IPS-15b (cell line): Measurements from ENCODE around the gene EEFSEC.

Experiments used
- H3K27me3 ChIP-seq: one replicate; pipeline ENCODE4 v1.6.1; 2013; ENCODE audit warnings: low read length; ENCODE audit not compliant: control insufficient read depth, insufficient read depth
- H3K36me3 ChIP-seq: one replicate; pipeline ENCODE4 v1.6.1; 2013; ENCODE audit warnings: low read length; ENCODE audit not compliant: control insufficient read depth, insufficient read depth
- H3K4me1 ChIP-seq: one replicate; pipeline ENCODE4 v1.6.1; 2013; ENCODE audit warnings: mild to moderate bottlenecking, low read length; ENCODE audit not compliant: control insufficient read depth, insufficient read depth
- H3K4me3 ChIP-seq: one replicate; pipeline ENCODE4 v1.5.1; 2013; ENCODE audit warnings: low read depth, low read length
- H3K9ac ChIP-seq: one replicate; pipeline ENCODE4 v1.6.1; 2013; ENCODE audit warnings: low read depth, mild to moderate bottlenecking, low read length
- H3K9me3 ChIP-seq: one replicate; pipeline ENCODE4 v1.6.1; 2013; ENCODE audit warnings: mild to moderate bottlenecking, low read length; ENCODE audit not compliant: control insufficient read depth, insufficient read depth

Gene EEFSEC

DNA sequence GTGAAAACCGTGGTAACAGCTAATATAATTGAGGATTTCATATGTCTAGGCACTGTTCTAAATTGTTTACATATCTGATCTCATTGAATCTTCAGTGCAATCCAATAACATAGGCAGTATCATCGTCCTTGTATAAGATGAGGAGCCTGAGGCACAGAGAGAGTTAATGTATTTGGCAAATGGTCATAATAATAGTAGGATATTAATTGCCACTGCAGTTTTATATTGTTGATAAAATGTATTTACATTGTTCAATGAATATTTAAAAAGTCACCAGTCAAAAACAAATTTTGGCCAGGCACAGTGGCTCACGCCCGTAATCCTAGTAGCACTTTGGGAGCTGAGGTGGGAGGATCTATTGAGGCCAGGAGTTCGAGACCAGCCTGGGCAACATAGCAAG, 88.5 kb downstream of the EEFSEC start:
- Histone ChIP-seq H3K36me3 (no peaks in the 10 kb centered on the region), H3K9me3 (no peaks in the 10 kb centered on the region), H3K9ac (no peak overlapping the region), H3K4me3 (no peak overlapping the region), H3K27me3 (no peaks in the 10 kb centered on the region), H3K4me1 (no peaks in the 10 kb centered on the region)

DNA sequence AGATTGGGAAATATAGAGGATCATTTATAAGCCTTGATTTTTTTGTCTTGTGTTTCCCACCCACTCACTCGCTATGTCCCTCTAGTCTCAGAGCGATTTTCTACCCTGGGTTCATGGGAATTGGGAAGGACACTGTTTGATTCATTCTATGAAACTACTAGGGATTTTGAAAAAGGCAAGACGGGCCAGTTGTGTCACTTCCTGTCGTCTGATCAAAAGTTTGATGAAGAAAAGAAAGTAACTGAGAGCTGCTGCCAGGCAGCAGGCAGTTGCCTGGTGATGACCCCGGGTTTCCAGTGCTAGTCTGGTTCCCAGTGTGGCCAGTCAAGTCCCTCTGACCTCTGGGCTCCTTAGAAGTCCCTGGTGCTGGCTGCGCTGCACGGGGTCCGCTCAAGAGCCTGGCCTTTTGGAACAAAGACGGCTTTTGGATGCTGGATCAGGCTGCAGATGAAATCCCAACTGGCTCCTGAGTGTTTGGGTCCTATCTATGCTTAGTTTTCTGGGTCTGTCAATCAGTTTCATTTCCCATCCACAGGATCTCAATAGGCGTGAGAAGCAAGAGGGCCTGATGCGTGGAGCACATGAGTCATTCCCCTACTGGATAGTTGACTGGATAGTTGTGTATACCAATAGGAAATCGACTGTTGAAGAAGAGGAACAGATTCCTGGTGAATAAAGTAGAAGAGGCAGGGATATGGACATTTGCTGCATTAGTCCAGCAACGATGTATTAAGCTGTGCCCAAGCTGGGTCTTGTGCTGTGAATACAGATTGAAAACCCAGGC, 89.7 kb downstream of the EEFSEC start:
- no peaks in the 10 kb centered on the region for H3K4me1 ChIP-seq
- no peaks in the 10 kb centered on the region for H3K9me3 ChIP-seq
- no peak overlapping the region for H3K4me3 ChIP-seq
- H3K27me3 ChIP-seq, result no peaks in the 10 kb centered on the region
- no peak overlapping the region for H3K9ac ChIP-seq
- no peaks in the 10 kb centered on the region for H3K36me3 ChIP-seq

DNA sequence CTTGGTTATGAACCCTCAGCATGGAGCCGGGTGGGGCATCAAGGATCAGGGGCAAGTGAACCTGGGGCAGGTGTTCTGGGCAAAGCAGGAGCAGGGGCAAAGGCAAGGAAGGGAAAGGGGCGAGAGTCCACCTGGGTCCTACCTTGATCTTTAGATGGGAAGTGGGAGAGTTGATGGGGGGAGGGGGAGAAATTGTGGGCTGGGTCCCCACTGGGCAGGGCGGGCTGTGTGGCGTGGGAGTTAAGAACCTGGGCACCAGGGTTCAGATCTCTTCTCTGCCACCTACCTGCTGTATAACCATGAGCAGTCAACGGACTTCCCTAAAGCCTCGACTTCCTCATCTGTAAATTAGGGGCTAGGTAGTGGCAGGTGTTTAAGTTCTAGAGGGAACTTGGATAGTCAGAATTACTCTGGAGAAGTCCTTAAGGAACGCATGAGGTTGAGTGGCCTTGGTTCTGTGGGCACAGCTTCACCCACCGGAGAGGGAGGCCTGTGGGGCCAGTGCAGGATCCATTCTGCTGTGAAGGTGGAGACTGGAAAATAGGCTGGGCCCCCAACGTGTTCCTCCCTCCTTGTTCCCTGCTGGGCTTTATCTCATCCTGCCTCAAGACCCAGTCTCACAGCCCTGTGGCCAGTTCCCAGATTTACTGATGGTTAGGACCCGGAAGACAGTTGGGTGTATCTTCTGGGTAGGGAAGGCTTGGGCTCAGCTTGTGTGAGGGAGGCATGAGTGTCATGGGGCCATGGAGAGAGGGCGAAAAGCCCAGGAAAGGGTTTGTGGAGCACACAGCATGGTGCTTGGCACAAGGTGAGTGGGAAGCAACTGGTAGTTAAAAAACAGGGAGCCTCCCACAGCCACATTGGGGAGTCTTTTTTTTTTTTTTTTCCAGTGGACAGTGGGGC, 90.6 kb downstream of the EEFSEC start:
- no peak overlapping the region for H3K9ac ChIP-seq
- H3K4me3 ChIP-seq, result no peak overlapping the region

DNA sequence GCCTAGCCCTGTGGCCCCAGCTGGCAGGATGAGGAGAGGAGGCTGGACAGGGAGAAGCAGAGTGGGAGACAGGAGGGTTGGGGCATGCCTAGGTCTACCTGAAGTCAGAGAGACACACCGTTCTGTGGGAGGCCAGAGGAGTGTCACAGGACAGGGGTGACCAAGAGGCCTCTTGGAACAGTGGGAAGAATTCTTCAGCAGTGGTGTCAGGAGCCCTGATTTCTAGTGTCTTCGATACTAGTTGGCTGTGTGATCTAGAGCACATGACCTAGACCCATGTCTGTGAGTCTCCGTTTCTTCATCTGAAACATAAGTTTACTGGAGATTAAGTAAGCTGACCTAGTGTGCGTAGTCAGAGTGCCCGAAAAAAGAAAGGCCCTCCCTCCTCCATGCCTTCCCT, 92.2 kb downstream of the EEFSEC start:
- H3K4me3 ChIP-seq, result no peak overlapping the region
- H3K36me3 ChIP-seq, result no peaks in the 10 kb centered on the region
- no peaks in the 10 kb centered on the region for H3K4me1 ChIP-seq
- H3K9me3 ChIP-seq, result no peaks in the 10 kb centered on the region
- no peaks in the 10 kb centered on the region for H3K27me3 ChIP-seq
- H3K9ac ChIP-seq, result no peak overlapping the region

More for the DNA sequence above, 90.6 kb downstream of the EEFSEC start:
- no peaks in the 10 kb centered on the region for H3K4me1 ChIP-seq
- H3K27me3 ChIP-seq, result no peaks in the 10 kb centered on the region
- H3K36me3 ChIP-seq, result no peaks in the 10 kb centered on the region
- H3K9me3 ChIP-seq, result no peaks in the 10 kb centered on the region

DNA sequence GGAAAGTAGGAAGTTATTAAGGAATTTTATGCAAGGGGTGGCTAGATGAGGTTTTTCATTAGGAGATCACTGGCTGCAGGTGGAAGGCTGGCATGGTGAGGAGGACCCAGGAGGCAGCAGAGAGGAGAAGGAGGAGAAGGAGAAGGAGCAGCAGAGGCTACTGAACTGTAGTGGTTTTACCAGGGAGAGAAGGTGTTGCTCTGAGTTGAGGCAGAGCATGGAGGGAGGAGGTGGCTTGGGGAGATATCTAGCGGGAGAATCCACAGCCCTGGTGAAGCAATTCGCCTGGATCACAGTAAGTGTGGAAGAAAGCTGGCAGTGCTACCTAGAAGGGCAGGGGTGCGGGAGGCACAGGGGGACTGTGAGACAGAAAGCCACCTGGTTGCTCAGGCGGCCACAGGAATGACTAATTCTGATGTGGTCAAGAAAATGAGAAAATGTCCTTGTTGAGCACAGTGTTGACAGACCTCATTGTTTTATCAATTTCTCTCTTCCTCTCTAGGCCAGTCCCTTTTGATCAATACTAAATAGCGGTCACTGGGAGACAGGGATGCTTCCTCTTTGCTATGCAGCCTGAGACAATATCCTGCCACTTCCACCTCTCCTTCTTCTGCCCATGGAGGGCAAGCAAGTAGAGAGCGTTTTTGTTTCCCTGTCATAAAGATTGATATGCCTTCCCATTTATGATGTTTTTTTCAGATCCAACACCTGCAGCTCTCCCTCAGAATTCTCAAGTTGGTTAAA, 94.6 kb downstream of the EEFSEC start:
- Histone ChIP-seq H3K9me3 (no peaks in the 10 kb centered on the region), H3K4me1 (no peaks in the 10 kb centered on the region), H3K9ac (no peak overlapping the region), H3K27me3 (no peaks in the 10 kb centered on the region), H3K36me3 (no peaks in the 10 kb centered on the region), H3K4me3 (no peak overlapping the region)

DNA sequence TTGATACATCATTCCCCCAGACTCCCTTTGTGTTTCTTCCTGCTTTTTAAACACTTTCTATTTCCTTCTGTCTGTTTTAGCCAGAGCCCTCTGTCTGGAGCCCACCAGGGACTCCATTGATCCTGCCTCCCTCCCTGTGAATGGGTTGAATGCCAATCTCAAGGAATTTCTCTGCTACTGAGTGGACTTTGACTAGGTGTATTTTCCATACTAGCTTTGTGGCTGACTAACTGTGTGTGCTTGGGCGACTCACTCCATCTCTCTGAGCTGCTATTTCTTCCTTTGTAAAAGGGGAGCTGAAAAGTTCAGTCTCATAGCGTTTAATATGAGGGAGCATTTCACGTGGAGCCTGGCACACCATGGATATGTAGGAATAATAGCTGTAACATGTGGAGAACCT, 98.8 kb downstream of the EEFSEC start:
- Histone ChIP-seq H3K27me3 (no peaks in the 10 kb centered on the region), H3K36me3 (no peaks in the 10 kb centered on the region), H3K9ac (no peak overlapping the region), H3K9me3 (no peaks in the 10 kb centered on the region), H3K4me1 (no peaks in the 10 kb centered on the region), H3K4me3 (no peak overlapping the region)

DNA sequence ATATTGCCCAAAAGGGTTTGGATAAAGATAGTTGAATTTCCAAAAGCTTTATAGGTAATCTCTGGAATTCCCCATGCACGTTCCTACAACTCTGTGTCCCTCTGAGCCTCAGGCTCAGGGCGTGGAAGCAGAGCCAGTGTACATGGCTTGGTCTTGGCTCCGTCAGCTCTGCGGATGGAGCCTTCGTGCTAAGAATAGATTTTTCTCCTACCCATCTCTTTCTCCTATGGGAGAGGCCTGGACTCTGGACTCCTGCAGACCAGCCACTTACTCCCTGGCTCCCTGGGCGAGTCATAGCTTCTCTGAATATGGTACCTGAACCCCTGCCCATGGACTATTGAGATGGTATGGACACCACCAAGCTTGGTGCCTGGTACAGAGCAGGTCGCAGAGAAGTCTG, 99.9 kb downstream of the EEFSEC start:
- Histone ChIP-seq H3K9me3 (no peaks in the 10 kb centered on the region), H3K27me3 (no peaks in the 10 kb centered on the region), H3K36me3 (no peaks in the 10 kb centered on the region), H3K9ac (no peak overlapping the region), H3K4me1 (no peaks in the 10 kb centered on the region), H3K4me3 (no peak overlapping the region)

DNA sequence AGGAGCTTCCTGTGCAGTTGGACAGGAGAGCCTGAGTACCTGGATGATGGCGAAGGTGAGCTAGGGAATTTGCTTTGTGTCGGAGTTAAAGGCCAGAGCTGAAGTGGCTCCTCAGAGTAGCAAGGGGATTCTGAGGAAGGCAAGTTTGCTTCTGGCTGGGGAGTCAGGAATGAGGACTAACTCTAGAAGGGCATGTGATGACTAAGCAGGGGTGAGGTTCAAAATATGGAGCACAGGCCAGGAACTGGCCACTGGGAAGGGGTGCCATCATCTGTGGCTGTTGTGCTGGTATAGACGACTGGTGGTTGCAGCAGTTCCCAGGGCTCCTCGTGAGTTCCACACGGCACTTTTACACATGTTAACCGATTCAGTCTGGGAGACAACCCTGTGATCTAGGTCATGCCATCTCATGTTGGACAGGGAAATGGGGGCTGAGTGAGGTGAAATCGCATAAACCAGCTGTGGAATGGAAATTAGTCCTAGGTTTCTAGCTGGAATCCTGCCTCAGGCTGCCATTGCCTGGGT, 100.8 kb downstream of the EEFSEC start:
- H3K4me3 ChIP-seq, result no peak overlapping the region
- H3K4me1 ChIP-seq, result no peaks in the 10 kb centered on the region
- no peak overlapping the region for H3K9ac ChIP-seq
- H3K9me3 ChIP-seq, result no peaks in the 10 kb centered on the region
- no peaks in the 10 kb centered on the region for H3K36me3 ChIP-seq
- H3K27me3 ChIP-seq, result no peaks in the 10 kb centered on the region

DNA sequence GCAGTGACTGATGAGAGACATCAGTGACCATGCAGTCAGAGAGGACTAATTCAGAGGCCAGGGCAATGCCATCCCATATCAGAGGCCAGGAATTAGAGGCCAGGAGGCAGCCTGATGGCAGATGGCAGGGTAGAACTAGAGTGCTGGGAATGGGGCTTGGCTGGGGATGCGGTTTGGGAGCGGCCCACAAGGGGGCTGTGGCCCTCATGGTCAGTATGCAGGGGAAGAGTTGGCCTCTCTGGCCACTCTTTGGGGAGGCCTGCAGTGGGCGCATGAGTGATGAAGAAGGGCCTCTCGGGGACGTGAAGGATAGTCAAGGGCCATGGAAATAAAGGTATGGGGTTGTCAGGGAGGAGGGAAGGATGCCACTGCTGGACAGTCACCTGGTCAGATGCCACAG, 101.7 kb downstream of the EEFSEC start:
- Histone ChIP-seq H3K4me3 (no peak overlapping the region), H3K9ac (no peak overlapping the region), H3K27me3 (no peaks in the 10 kb centered on the region), H3K36me3 (no peaks in the 10 kb centered on the region), H3K9me3 (no peaks in the 10 kb centered on the region), H3K4me1 (no peaks in the 10 kb centered on the region)

DNA sequence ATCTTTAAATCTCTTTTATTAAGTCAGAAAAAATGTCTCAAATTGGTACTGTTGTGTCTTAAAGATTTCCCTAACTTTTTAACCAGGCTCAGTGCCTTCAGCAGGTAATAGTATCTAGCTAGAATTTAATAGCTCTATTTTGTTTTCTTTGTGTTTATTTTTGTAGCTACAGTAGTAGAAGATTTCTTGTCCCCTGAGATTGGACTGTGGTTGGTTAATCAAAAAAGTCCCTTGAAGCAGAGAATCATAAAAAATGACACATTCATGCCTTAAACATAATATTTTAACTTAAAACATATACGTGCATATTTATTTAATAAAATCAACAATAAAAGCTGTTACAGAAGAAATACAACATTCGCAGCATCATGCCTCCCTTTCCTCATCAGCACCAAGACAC, 102.8 kb downstream of the EEFSEC start:
- Histone ChIP-seq H3K4me1 (no peaks in the 10 kb centered on the region), H3K9ac (no peak overlapping the region), H3K9me3 (no peaks in the 10 kb centered on the region), H3K27me3 (no peaks in the 10 kb centered on the region), H3K4me3 (no peak overlapping the region), H3K36me3 (no peaks in the 10 kb centered on the region)

DNA sequence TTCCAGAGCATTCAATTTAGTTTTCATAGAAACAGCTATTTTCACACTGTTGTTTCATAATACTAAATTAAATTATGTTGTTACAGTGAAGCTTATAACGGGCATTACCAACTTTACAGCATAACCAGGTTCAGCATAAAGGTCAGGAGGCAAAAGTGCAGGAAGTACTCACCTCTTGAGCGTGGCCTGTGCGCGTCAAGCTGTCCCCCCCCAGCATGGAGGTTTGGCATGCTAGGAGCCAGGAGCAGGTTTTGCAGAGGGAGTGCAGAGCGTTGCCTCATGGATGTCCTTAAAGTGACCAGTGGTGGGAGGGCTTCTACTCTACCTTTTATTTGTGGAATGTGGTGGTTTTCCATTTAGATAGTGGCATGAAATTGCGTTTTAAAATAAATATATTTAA, 104.4 kb downstream of the EEFSEC start:
- Histone ChIP-seq H3K4me1 (no peaks in the 10 kb centered on the region), H3K4me3 (no peak overlapping the region), H3K36me3 (no peaks in the 10 kb centered on the region), H3K9ac (no peak overlapping the region), H3K27me3 (no peaks in the 10 kb centered on the region), H3K9me3 (no peaks in the 10 kb centered on the region)
